Skin epidermis (tissue), 12 donors: Measurements from ENCODE around the gene DOCK2.
"Not testable (repeated sequence)": the region's sequence is repeated elsewhere in the genome, so short reads cannot be mapped to it uniquely, and the experiment has no call there.

Experiments
- H3K27ac ChIP-seq, 21 experiments: fragments of 200-600 bp; sonication (generic) in 11 of 21; one replicate each; pipeline ENCODE4 v1.5.0; 2020; ENCODE audit warnings: mild to moderate bottlenecking in 3 of 21, inconsistent platforms in 2 of 21, moderate library complexity in 2 of 21
- H3K4me3 ChIP-seq, 7 experiments: fragments of 200-600 bp; sonication (generic) in 2 of 7; one replicate each; pipeline ENCODE4 v1.5.0; 2020; ENCODE audit warnings: inconsistent platforms in 2 of 7, mild to moderate bottlenecking in 2 of 7, moderate library complexity in 1 of 7

DOCK2 gene

GRCh38 chr5:169710675-169711074 lies 73.6 kb downstream of the DOCK2 start:
- H3K4me3 ChIP-seq = no peak overlapping the region
- H3K27ac ChIP-seq = no peak overlapping the region

- no peak overlapping the region for H3K4me3 ChIP-seq
- H3K27ac ChIP-seq = no peak overlapping the region
These were observed 74.6 kb downstream of the DOCK2 start for GRCh38 chr5:169711551-169712225.

GRCh38 chr5:169712428-169712827 lies 75.4 kb downstream of the DOCK2 start:
- no peak overlapping the region for H3K27ac ChIP-seq
- no peak overlapping the region for H3K4me3 ChIP-seq

GRCh38 chr5:169716287-169716686 lies 79.2 kb downstream of the DOCK2 start:
- H3K4me3 ChIP-seq = no peak overlapping the region
- H3K27ac ChIP-seq = no peak overlapping the region

- no peak overlapping the region for H3K4me3 ChIP-seq
- H3K27ac ChIP-seq = no peak overlapping the region
These were observed 80.2 kb downstream of the DOCK2 start for GRCh38 chr5:169717288-169717687.

- Histone ChIP-seq H3K27ac (no peak overlapping the region), H3K4me3 (no peak overlapping the region)
These were observed 82.6 kb downstream of the DOCK2 start for GRCh38 chr5:169719360-169720314.

GRCh38 chr5:169721771-169722170 lies 84.7 kb downstream of the DOCK2 start:
- no peak overlapping the region for H3K27ac ChIP-seq
- H3K4me3 ChIP-seq = no peak overlapping the region

GRCh38 chr5:169723103-169723831 lies 86.2 kb downstream of the DOCK2 start:
- H3K27ac ChIP-seq = no peak overlapping the region
- no peak overlapping the region for H3K4me3 ChIP-seq

- no peak overlapping the region for H3K27ac ChIP-seq
- H3K4me3 ChIP-seq = no peak overlapping the region
These were observed 87.4 kb downstream of the DOCK2 start for GRCh38 chr5:169724303-169725087.

GRCh38 chr5:169725665-169726064 lies 88.6 kb downstream of the DOCK2 start:
- not testable (repeated sequence) for H3K4me3 ChIP-seq, H3K27ac ChIP-seq

- no peak overlapping the region for H3K4me3 ChIP-seq
- no peak overlapping the region for H3K27ac ChIP-seq
These were observed 91.3 kb downstream of the DOCK2 start for GRCh38 chr5:169728418-169728817.

GRCh38 chr5:169731221-169731620 lies 94.1 kb downstream of the DOCK2 start:
- no peak overlapping the region for H3K27ac ChIP-seq
- H3K4me3 ChIP-seq = no peak overlapping the region

GRCh38 chr5:169732841-169733240 lies 95.8 kb downstream of the DOCK2 start:
- Histone ChIP-seq H3K4me3 (no peak overlapping the region), H3K27ac (no peak overlapping the region)

GRCh38 chr5:169735913-169736312 lies 98.8 kb downstream of the DOCK2 start:
- H3K27ac ChIP-seq = no peak overlapping the region
- no peak overlapping the region for H3K4me3 ChIP-seq

- no peak overlapping the region for H3K4me3 ChIP-seq
- H3K27ac ChIP-seq = no peak overlapping the region
These were observed 99.6 kb downstream of the DOCK2 start for GRCh38 chr5:169736653-169737052.

GRCh38 chr5:169740435-169740834 lies 103.4 kb downstream of the DOCK2 start:
- Histone ChIP-seq H3K4me3 (no peak overlapping the region), H3K27ac (no peak overlapping the region)

- no peak overlapping the region for H3K4me3 ChIP-seq
- H3K27ac ChIP-seq = no peak overlapping the region
These were observed 105.8 kb downstream of the DOCK2 start for GRCh38 chr5:169742771-169743296.

- Histone ChIP-seq H3K4me3 (no peak overlapping the region), H3K27ac (no peak overlapping the region)
These were observed 107.3 kb downstream of the DOCK2 start for GRCh38 chr5:169744336-169744735.

- no peak overlapping the region for H3K27ac ChIP-seq
These were observed 108.5 kb downstream of the DOCK2 start for GRCh38 chr5:169745441-169746146.

More at GRCh38 chr5:169745441-169746146, 108.5 kb downstream of the DOCK2 start:
- no peak overlapping the region for H3K4me3 ChIP-seq
